Osteocyte (in vitro differentiated cells): ENCODE data around the gene BICD1. TPM values are rescaled to one million over a fixed set of nuclear protein-coding genes. Genes with fewer than 3 reads are reported as not detected.

Source experiments
- DNase-seq: peaks from one replicate; pipeline ENCODE4 v3.0.0; 2021; ENCODE audit warnings: mixed read lengths; ENCODE audit not compliant: unreplicated experiment; ENCODE audit errors: extremely low spot score
- H3K27ac Mint-ChIP-seq: one replicate; pipeline ENCODE4 v1.8.0; 2021; ENCODE audit warnings: mild to moderate bottlenecking, mixed read lengths; ENCODE audit not compliant: unreplicated experiment
- H3K27me3 Mint-ChIP-seq: one replicate; pipeline ENCODE4 v1.8.0; 2021; ENCODE audit warnings: mixed read lengths; ENCODE audit not compliant: unreplicated experiment
- H3K36me3 Mint-ChIP-seq: one replicate; pipeline ENCODE4 v1.8.0; 2021; ENCODE audit warnings: mixed read lengths; ENCODE audit not compliant: unreplicated experiment
- H3K4me1 Mint-ChIP-seq: one replicate; pipeline ENCODE4 v1.8.0; 2021; ENCODE audit warnings: mixed read lengths; ENCODE audit not compliant: unreplicated experiment
- H3K4me3 Mint-ChIP-seq: one replicate; pipeline ENCODE4 v1.8.0; 2021; ENCODE audit warnings: mild to moderate bottlenecking, moderate library complexity, mixed read lengths; ENCODE audit not compliant: unreplicated experiment
- H3K9me3 Mint-ChIP-seq: one replicate; pipeline ENCODE4 v1.8.0; 2021; ENCODE audit warnings: mixed read lengths; ENCODE audit not compliant: unreplicated experiment
- CTCF ChIP-seq: fragments of 200-600 bp; sonication (generic); IDR thresholded peaks from 2 replicates; pipeline ENCODE4 v1.5.0; 2021; ENCODE audit warnings: antibody characterized with exemption, mild to moderate bottlenecking, moderate library complexity
- total RNA-seq: library from RNA; stranded (reverse); gene quantifications from 2 replicates; pipeline ENCODE4 v1.2.1, GENCODE V29; 2021

BICD1 gene
- total RNA-seq, 1 donor from 2014 or later: 47.6 TPM

- no peak overlapping the region for H3K27ac Mint-ChIP-seq
- H3K9me3 Mint-ChIP-seq: peaks cover 4% of the 10 kb centered on the region
- no peak for TF ChIP-seq CTCF
- no peak overlapping the region for H3K4me3 Mint-ChIP-seq
- no peaks in the 10 kb centered on the region for H3K27me3 Mint-ChIP-seq
- H3K36me3 Mint-ChIP-seq: peaks cover 3% of the 10 kb centered on the region
- H3K4me1 Mint-ChIP-seq: peaks cover 5% of the 10 kb centered on the region
- no peak for DNase-seq
Measured at GRCh38 chr12:32161058-32161457, 54.4 kb downstream of the BICD1 start.

- Mint-ChIP-seq H3K27me3 (no peaks in the 10 kb centered on the region), H3K9me3 (peaks cover 4% of the 10 kb centered on the region), H3K36me3 (peaks cover 3% of the 10 kb centered on the region), H3K4me3 (no peak overlapping the region), H3K4me1 (no peaks in the 10 kb centered on the region), H3K27ac (no peak overlapping the region)
- TF ChIP-seq CTCF: no peak
- no peak for DNase-seq
Measured at GRCh38 chr12:32163596-32163995, 56.9 kb downstream of the BICD1 start.

- Mint-ChIP-seq H3K4me1 (no peaks in the 10 kb centered on the region), H3K27ac (no peak overlapping the region), H3K4me3 (no peak overlapping the region)
Measured at GRCh38 chr12:32166510-32166909, 59.9 kb downstream of the BICD1 start.

GRCh38 chr12:32170437-32170998, 63.9 kb downstream of the BICD1 start:
- Mint-ChIP-seq H3K27me3 (no peaks in the 10 kb centered on the region), H3K4me1 (peaks cover 9% of the 10 kb centered on the region), H3K9me3 (no peaks in the 10 kb centered on the region), H3K27ac (no peak overlapping the region), H3K4me3 (no peak overlapping the region), H3K36me3 (peaks cover 2% of the 10 kb centered on the region)
- DNase-seq: no peak
- no peak for TF ChIP-seq CTCF

More at GRCh38 chr12:32166510-32166909, 59.9 kb downstream of the BICD1 start:
- peaks cover 3% of the 10 kb centered on the region for H3K36me3 Mint-ChIP-seq
- H3K9me3 Mint-ChIP-seq: peaks cover 4% of the 10 kb centered on the region
- no peaks in the 10 kb centered on the region for H3K27me3 Mint-ChIP-seq
- DNase-seq: no peak
- TF ChIP-seq CTCF: no peak

GRCh38 chr12:32171211-32171610, 64.6 kb downstream of the BICD1 start:
- no peak for TF ChIP-seq CTCF
- Mint-ChIP-seq H3K27me3 (no peaks in the 10 kb centered on the region), H3K4me3 (no peak overlapping the region), H3K9me3 (no peaks in the 10 kb centered on the region), H3K36me3 (peaks cover 2% of the 10 kb centered on the region), H3K27ac (no peak overlapping the region), H3K4me1 (peaks cover 9% of the 10 kb centered on the region)
- DNase-seq: no peak
